ENCODE data around the gene OBSL1. TPM values are rescaled to one million over a fixed set of nuclear protein-coding genes. Genes with fewer than 3 reads are reported as not detected.

OBSL1 gene
- total RNA-seq, 1 donor from 2014 or later = 66.2 TPM

DNA sequence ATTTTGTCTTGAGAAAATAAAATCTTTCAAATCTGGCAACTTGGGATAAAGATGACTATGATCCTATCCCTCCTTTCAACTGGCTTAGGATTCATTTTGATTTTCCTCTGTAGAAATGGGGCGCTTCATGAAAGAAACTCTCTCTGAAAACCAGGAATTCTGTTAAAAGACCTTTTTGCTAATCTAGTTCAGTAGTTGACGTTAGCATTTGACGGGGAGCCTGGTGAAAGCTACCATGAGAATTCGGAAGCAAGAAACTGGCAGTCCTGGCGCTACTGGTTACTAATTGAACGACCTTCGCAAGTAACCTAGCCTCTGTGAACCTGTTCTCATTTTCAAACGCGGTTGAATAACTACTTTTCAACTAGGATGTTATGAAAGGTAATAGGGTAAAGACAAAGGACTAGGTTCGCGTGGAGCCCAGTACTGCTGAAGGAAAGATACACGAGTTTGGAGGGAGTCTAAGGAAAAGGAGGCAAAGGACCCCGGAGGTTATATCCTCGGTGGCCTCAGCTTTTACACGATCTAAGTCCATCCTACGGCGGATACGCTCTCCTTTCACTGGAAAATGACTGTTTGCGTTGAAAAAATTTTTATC lies 25.7 kb upstream of the OBSL1 start:
- DNase-seq (ENCODE audit: low spot score) = no peak

DNA sequence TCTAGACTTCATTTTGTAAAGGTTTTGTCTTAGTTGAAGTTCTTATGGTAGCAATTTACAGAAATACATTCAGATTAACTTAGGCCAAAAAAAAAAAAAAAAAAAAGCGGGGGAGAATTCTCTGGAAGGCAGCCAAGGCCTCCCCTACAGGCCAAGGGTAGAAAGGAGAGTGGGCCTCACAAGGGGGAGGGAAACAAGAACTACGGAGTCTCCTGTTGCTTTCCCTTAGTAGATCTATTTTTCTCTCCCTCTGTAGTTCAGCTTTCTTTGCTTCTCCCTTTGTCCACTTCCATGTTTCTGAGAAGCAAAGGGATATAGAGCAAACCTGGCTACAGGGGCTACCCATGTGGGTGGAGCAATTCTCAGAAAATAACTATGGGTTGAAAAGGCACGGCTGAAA lies 23.9 kb upstream of the OBSL1 start:
- DNase-seq (ENCODE audit: low spot score) = peak; percentile 72

DNA sequence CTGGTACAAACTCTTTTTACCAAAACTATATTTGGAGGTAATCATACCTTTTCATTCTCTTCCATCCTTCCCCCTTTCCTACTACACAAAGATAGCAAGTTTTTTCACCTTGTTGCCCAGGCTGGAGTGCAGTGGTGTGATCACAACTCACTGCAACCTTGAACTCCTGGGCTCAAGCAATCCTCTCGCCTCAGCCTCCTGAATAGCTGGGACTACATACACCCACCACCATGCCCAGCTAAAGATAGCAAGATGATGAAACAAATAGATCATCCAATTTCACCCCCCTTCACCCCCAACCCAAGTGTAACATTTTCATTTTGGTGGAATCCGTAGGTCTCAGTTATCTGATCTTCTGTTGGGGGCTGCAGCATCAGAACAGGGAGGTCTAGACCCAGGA lies 21.8 kb upstream of the OBSL1 start:
- no peak for DNase-seq (ENCODE audit: low spot score)

- peak; percentile 63 for DNase-seq (ENCODE audit: low spot score)
Measured at GRCh38 chr2:219592736-219593135, 21.4 kb upstream of the OBSL1 start.

DNA sequence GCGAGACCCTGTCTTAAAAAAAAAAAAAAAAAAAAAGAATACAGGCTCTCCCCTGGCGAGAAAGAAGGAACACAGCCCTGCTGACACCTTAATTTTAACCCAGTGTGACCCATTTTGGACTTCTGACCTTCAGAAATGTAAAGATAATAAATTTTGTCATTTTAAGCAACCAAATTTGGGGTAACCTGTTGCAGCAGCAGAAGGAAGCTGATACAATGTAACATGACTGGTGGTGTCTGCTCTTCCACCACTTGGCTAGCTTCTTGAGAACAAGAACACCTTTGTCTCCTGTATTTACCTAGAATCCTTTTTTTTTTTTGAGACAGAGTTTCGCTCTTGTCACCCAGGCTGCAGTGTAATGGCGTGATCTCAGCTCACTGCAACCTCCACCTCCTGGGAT lies 19.8 kb upstream of the OBSL1 start:
- no peak for DNase-seq (ENCODE audit: low spot score)

DNA sequence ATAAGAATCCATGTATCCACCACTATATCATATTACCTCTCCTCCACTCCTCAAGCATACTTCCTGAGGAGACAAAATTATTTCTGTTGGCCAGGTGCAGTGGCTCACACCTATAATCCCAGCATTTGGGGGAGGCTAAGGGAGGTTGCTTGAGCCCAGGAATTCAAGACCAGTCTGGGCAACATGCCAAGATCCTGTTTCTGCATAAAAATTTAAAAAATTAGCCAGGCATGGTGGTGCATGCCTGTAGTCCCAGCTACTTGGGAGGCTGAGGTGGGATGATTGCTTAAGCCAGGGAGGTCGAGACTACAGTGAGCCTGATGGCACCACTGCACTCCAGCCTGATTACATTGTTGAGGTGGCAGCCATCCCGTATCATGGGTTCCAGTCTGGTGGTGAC lies 10.0 kb upstream of the OBSL1 start:
- no peak for DNase-seq (ENCODE audit: low spot score)

GRCh38 chr2:219578811-219579613 lies 7.7 kb upstream of the OBSL1 start:
- DNase-seq (ENCODE audit: low spot score) = no peak

GRCh38 chr2:219576505-219577388 lies 5.4 kb upstream of the OBSL1 start:
- DNase-seq (ENCODE audit: low spot score) = peak; percentile 64

GRCh38 chr2:219575566-219576504 lies 4.5 kb upstream of the OBSL1 start:
- DNase-seq (ENCODE audit: low spot score) = no peak

- DNase-seq (ENCODE audit: low spot score) = no peak
Measured at GRCh38 chr2:219574484-219575311, 3.4 kb upstream of the OBSL1 start.

- DNase-seq (ENCODE audit: low spot score) = no peak
Measured at GRCh38 chr2:219573166-219573565, 1.8 kb upstream of the OBSL1 start.

GRCh38 chr2:219572237-219573001 lies 1.1 kb upstream of the OBSL1 start, which contains the start of gene INHA:
Gene INHA, plus strand, starts transcription at chr2:219572310. Its CDS starts 65 bp downstream, at chr2:219572375.
- no peak for DNase-seq (ENCODE audit: low spot score)

GRCh38 chr2:219570924-219571310 lies 422 bp downstream of the OBSL1 start:
- DNase-seq (ENCODE audit: low spot score) = no peak

GRCh38 chr2:219570194-219570923 lies 980 bp downstream of the OBSL1 start:
- DNase-seq (ENCODE audit: low spot score) = peak; percentile 38

GRCh38 chr2:219569635-219570034 lies 1.7 kb downstream of the OBSL1 start:
- DNase-seq (ENCODE audit: low spot score) = no peak

DNA sequence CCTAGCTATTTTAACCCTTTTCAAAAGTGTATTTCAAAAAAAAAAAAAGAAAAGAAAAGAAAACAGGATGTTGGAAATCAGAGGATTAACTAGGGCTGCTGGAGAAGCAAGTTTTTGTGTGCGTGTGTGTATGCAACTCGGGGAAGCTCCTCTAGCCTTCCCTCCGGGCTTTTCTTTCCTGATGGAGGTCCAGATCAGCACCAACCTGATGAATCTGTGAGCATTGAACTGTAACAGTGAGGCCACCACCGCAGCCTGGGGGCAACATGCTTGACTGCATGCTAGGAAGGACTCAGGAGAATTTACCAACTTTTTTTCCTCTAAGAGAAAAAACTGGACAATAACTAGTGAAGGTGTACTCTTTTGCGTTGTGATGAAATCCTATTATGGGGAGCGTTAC lies 2.3 kb downstream of the OBSL1 start:
- DNase-seq (ENCODE audit: low spot score) = no peak

GRCh38 chr2:219567791-219568361 lies 3.5 kb downstream of the OBSL1 start:
- no peak for DNase-seq (ENCODE audit: low spot score)

DNA sequence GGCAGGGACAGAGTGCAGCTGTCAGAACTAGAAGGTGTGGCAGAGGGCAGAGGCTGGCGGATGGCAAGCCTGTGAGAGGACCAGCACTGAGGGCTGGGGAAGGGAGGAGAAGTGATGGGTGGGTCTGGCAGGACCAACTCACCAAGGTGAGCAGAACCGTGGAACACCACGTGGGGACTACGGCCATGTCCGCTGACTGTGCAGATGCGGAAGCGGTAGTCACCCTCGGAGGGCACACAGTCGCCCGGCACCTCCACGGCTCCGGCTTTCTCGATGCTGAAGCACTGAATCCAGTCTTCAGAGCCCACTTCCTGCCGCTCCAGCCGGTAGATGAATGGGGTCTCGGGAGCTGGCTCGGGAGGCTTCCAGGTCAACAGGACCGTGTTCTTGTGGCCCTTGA lies 4.2 kb downstream of the OBSL1 start:
- DNase-seq (ENCODE audit: low spot score) = no peak
